Testis (tissue), 3 donors: ENCODE results near the gene CAMK2B. TPM values are rescaled to one million over a fixed set of nuclear protein-coding genes. Genes with fewer than 3 reads are reported as not detected.

Experiments
- DNase-seq: peaks from one replicate; pipeline ENCODE4 v3.0.0-alpha.2; 2019
- H3K27ac ChIP-seq, 2 donors: fragments of 200-600 bp; sonication (generic); one replicate each; pipeline ENCODE4 v1.5.1; 2019
- H3K27me3 ChIP-seq: fragments of 200-600 bp; sonication (generic); one replicate; pipeline ENCODE4 v1.5.1; 2019
- H3K36me3 ChIP-seq: fragments of 200-600 bp; sonication (generic); one replicate; pipeline ENCODE4 v1.5.1; 2017; ENCODE audit warnings: low read depth; ENCODE audit errors: missing control alignments
- H3K4me1 ChIP-seq: fragments of 200-600 bp; sonication (generic); one replicate; pipeline ENCODE4 v1.5.1; 2019
- H3K4me3 ChIP-seq, 2 donors: fragments of 200-600 bp; sonication (generic); one replicate each; pipeline ENCODE4 v1.5.1; 2017 to 2019
- H3K9me3 ChIP-seq: fragments of 200-600 bp; sonication (generic); one replicate; pipeline ENCODE4 v1.5.1; 2017
- CTCF ChIP-seq, 3 experiments: fragments of 450-650 bp in 2 of 3; fragments of 200-600 bp in 1 of 3; sonication (generic) in 1 of 3; IDR thresholded peaks; one replicate each; pipeline ENCODE4 v1.5.1; 2016 to 2019; ENCODE audit warnings: antibody characterized with exemption in 3 of 3, mild to moderate bottlenecking in 2 of 3, moderate library complexity in 1 of 3
- POLR2A ChIP-seq: fragments of 450-650 bp; IDR thresholded peaks from one replicate; pipeline ENCODE4 v1.6.1; 2017; ENCODE audit warnings: antibody characterized with exemption, mild to moderate bottlenecking, moderate library complexity
- WGBS, 2 donors: methylation state at CpG; one replicate each; pipeline ENCODE4 v1.1.5; 2018; 5-methylcytosine and 5-hydroxymethylcytosine counted together
- intact Hi-C: fragments of 100-400 bp; cut with DNase I; formaldehyde crosslinking; loops from one replicate; pipeline ENCODE4 v1.15.1; 2023; ENCODE audit warnings: low total_unique reads
- polyA plus RNA-seq: library from polyadenylated mRNA; stranded (reverse); fragments of 350-450 nt; fragmentation: Illumina TruSeq; extraction: RNeasy Lipid Tissue Mini Kit (QIAGEN cat#74804); gene quantifications from one replicate; pipeline ENCODE4 v1.2.3, GENCODE V29; 2014; ENCODE audit warnings: low read depth, low replicate concordance; ENCODE audit not compliant: insufficient read depth
- total RNA-seq, 2 donors: library from RNA; depleted of rRNA; stranded (reverse); fragments of >200 nt; gene quantifications; one replicate each; pipeline ENCODE4 v1.2.3, GENCODE V29; 2016

The CAMK2B gene
- total and polyA plus RNA-seq, 3 donors from 2014 or later, result 4.0 to 12.5 (median 12.1) TPM

GRCh38 chr7:44334734-44335097 is 9.3 kb upstream of the CAMK2B start:
- H3K9me3 ChIP-seq, result no peaks in the 10 kb centered on the region
- TF ChIP-seq CTCF (IDR thresholded peaks at IDR 0.05) (no peak), POLR2A (no peak)
- no peaks in the 10 kb centered on the region for H3K36me3 ChIP-seq
- no peaks in the 10 kb centered on the region for H3K27me3 ChIP-seq
- intact Hi-C loops, result no loop called here
- no peak for DNase-seq
- 50 to 73% methylated on average over 2 to 11 of the region's 11 CpGs for WGBS, 2 donors
- no peaks in the 10 kb centered on the region for H3K4me1 ChIP-seq
- no peak overlapping the region for H3K27ac ChIP-seq
- no peak overlapping the region for H3K4me3 ChIP-seq

DNA sequence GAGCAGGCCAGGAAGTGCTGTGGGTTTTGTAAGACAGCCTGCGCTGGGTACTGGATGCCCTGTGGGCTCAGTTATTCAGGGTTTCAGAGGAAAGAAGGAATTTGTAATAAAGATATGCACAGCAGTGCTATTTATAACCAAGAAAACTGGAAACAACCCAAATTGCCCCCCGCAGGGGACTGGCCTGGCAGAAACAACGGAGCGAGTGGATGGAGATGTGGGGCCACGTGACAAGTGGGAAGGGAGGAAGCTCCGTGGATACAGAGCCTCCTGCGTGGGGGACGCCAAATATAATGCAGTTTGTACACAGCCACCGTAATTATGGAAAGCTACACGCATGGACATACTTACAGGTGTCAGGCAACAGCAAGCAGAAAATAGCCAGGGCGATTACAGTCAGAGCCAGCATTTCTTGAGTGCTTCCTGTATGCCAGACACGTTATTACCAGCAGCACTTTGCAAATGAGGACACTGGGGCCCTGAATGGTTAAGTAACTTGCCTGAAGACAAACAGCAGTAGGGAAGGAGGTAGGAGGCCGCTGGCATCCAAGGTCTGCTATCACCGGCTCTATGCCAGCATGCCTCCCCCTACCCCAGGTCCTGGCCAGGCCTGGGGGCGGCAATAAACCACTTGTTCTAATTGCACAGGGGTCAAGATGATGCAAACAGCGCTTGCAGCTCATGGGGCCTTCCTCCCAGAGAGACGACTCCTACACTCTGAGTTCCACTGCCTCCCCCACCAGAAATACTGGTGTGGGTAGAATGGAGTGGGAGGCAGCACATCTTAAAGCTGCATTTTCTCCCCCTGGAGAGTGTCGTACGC is 8.7 kb upstream of the CAMK2B start:
- DNase-seq, result peak; percentile 44

GRCh38 chr7:44331682-44332081 is 6.3 kb upstream of the CAMK2B start:
- H3K9me3 ChIP-seq, result no peaks in the 10 kb centered on the region
- H3K27ac ChIP-seq, result no peak overlapping the region
- TF ChIP-seq CTCF (IDR thresholded peaks at IDR 0.05) (no peak), POLR2A (no peak)
- intact Hi-C loops, result no loop called here
- WGBS, 2 donors, result 70 to 71% methylated on average over 5 of the region's 5 CpGs
- no peaks in the 10 kb centered on the region for H3K27me3 ChIP-seq
- H3K36me3 ChIP-seq, result no peaks in the 10 kb centered on the region
- no peak for DNase-seq
- H3K4me3 ChIP-seq, result no peak overlapping the region
- no peaks in the 10 kb centered on the region for H3K4me1 ChIP-seq

More for the DNA sequence above, 8.7 kb upstream of the CAMK2B start:
- no peak for TF ChIP-seq POLR2A
- TF ChIP-seq CTCF (IDR thresholded peaks at IDR 0.05), result no peak
- intact Hi-C loops, result no loop called here
- Histone ChIP-seq H3K36me3 (no peaks in the 10 kb centered on the region), H3K27me3 (no peaks in the 10 kb centered on the region), H3K4me1 (no peaks in the 10 kb centered on the region), H3K4me3 (no peak overlapping the region), H3K27ac (no peak overlapping the region), H3K9me3 (no peaks in the 10 kb centered on the region)
- WGBS, 2 donors, result 47 to 51% methylated on average over 14 to 19 of the region's 19 CpGs

DNA sequence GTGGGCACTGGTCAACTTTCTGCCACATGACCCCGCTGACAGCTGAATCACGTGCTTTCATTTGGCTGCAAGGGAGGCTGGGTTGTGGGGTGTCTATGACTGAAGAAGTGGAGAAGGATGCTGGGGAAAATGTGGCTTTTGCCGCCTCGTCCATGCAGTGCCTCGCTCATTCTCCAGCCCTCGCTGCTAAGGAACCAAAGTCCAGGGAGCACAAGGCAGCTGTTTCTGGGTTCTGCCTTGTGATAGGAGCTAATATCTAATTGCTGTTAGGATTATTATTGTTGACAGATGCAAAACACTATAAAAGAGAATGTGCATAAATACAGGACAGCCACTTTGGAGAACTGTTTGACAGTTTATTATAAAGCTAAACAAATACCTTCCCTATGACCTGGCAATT is 4.9 kb upstream of the CAMK2B start:
- no peak overlapping the region for H3K27ac ChIP-seq
- H3K4me3 ChIP-seq, result no peak overlapping the region
- no peaks in the 10 kb centered on the region for H3K36me3 ChIP-seq
- H3K9me3 ChIP-seq, result no peaks in the 10 kb centered on the region
- 88 to 93% methylated on average over 6 of the region's 6 CpGs for WGBS, 2 donors
- TF ChIP-seq CTCF (IDR thresholded peaks at IDR 0.05), result no peak
- TF ChIP-seq POLR2A, result no peak
- DNase-seq, result no peak
- H3K27me3 ChIP-seq, result no peaks in the 10 kb centered on the region
- intact Hi-C loops, result no loop called here
- no peaks in the 10 kb centered on the region for H3K4me1 ChIP-seq

GRCh38 chr7:44329888-44330287 is 4.5 kb upstream of the CAMK2B start:
- H3K4me3 ChIP-seq, result no peak overlapping the region
- intact Hi-C loops, result no loop called here
- no peak for DNase-seq
- WGBS, 2 donors, result 86 to 97% methylated on average over 1 to 3 of the region's 3 CpGs
- no peaks in the 10 kb centered on the region for H3K4me1 ChIP-seq
- TF ChIP-seq POLR2A (no peak), CTCF (IDR thresholded peaks at IDR 0.05) (no peak)
- no peaks in the 10 kb centered on the region for H3K27me3 ChIP-seq
- H3K9me3 ChIP-seq, result no peaks in the 10 kb centered on the region
- H3K36me3 ChIP-seq, result no peaks in the 10 kb centered on the region
- H3K27ac ChIP-seq, result no peak overlapping the region
